B cell (primary cell): Measurements from ENCODE around the gene PGPEP1. TPM values are rescaled to one million over a fixed set of nuclear protein-coding genes. Genes with fewer than 3 reads are reported as not detected.
A peak's percentile ranks its signal among the peaks of the same experiment; 100 is the strongest.

Experiments
- ATAC-seq: fragments of 200-7000 bp; cut with Tn5 transposase; one replicate; pipeline ENCODE4 v1.10.0; 2021; ENCODE audit warnings: low read depth, mild to moderate bottlenecking, moderate number of reproducible peaks, moderate library complexity
- CTCF ChIA-PET: fragments of 350-600 bp; sonication (Branson Sonifier 250); formaldehyde crosslinking; loops from one replicate; lab custom pipeline; 2021; ENCODE audit warnings: antibody characterized with exemption, inconsistent platforms; lab: Charles Lee
- POLR2A ChIA-PET: fragments of 350-600 bp; sonication (Branson Sonifier 250); formaldehyde crosslinking; loops from one replicate; lab custom pipeline; 2021; ENCODE audit warnings: antibody characterized with exemption; lab: Charles Lee
- DNase-seq: peaks from one replicate; pipeline ENCODE4 v3.0.0; 2013
- H2AFZ ChIP-seq: 2 replicates; pipeline ENCODE4 v1.6.1; 2012; ENCODE audit warnings: mild to moderate bottlenecking, low read depth, low read length; ENCODE audit not compliant: insufficient read depth, poor library complexity, severe bottlenecking
- H3K27ac ChIP-seq, 2 donors: 1 replicate in 1 of 2; 2 replicates in 1 of 2; pipeline ENCODE4 v1.5.1; 2012 to 2013; ENCODE audit warnings: low read length in 2 of 2, mild to moderate bottlenecking in 2 of 2, moderate library complexity in 1 of 2
- H3K27me3 ChIP-seq, 4 experiments: fragments of 200-600 bp in 1 of 4; sonication (generic) in 1 of 4; replicated peaks in 1 of 4; 1 replicate in 2 of 4; 2 replicates in 2 of 4; pipeline versions ENCODE4 v1.6.1 to v1.7.0; 2013 to 2016; ENCODE audit warnings: low read length in 3 of 4, mild to moderate bottlenecking in 2 of 4, mixed read lengths in 1 of 4, moderate library complexity in 1 of 4; ENCODE audit not compliant: insufficient read depth in 4 of 4, control insufficient read depth in 3 of 4; ENCODE audit errors: control extremely low read depth in 1 of 4
- H3K36me3 ChIP-seq, 2 experiments: replicated peaks in 1 of 2; 1 replicate in 1 of 2; 2 replicates in 1 of 2; pipeline versions ENCODE4 v1.6.1 to v1.7.1; 2013; ENCODE audit warnings: low read length in 1 of 2; ENCODE audit not compliant: insufficient read depth in 2 of 2, control insufficient read depth in 1 of 2; ENCODE audit errors: control extremely low read depth in 1 of 2, extremely low read depth in 1 of 2
- H3K4me1 ChIP-seq, 2 donors: fragments of 200-600 bp in 1 of 2; sonication (generic) in 1 of 2; 1 replicate in 1 of 2; 2 replicates in 1 of 2; pipeline versions ENCODE4 v1.5.1 to v1.6.1; 2013 to 2017; ENCODE audit warnings: low read length in 2 of 2; ENCODE audit not compliant: control insufficient read depth in 2 of 2, insufficient read depth in 2 of 2
- H3K4me2 ChIP-seq: replicated peaks from 2 replicates; pipeline ENCODE3; 2012; ENCODE audit warnings: mild to moderate bottlenecking, low read depth, low read length; ENCODE audit not compliant: poor library complexity, severe bottlenecking
- H3K4me3 ChIP-seq, 5 experiments: fragments of 200-600 bp in 1 of 5; sonication (generic) in 1 of 5; 1 replicate in 3 of 5; 2 replicates in 2 of 5; pipeline versions ENCODE4 v1.5.1 to v1.7.0; 2011 to 2016; ENCODE audit warnings: low read length in 4 of 5, mild to moderate bottlenecking in 4 of 5, low read depth in 2 of 5, control low read depth in 1 of 5, moderate library complexity in 1 of 5; ENCODE audit not compliant: insufficient read depth in 1 of 5; ENCODE audit errors: control extremely low read depth in 1 of 5, extremely low read depth in 1 of 5
- H3K79me2 ChIP-seq: fragments of 200-600 bp; sonication (generic); one replicate; pipeline ENCODE4 v1.6.0; 2016; ENCODE audit warnings: low read length; ENCODE audit not compliant: control insufficient read depth, insufficient read depth
- H3K9ac ChIP-seq: fragments of 200-600 bp; sonication (generic); 2 replicates; pipeline ENCODE4 v1.6.1; 2017; ENCODE audit warnings: mild to moderate bottlenecking, low read length, moderate library complexity
- H3K9me3 ChIP-seq, 3 donors: one replicate each; pipeline versions ENCODE4 v1.6.1 to v1.7.1; 2013; ENCODE audit warnings: low read length in 2 of 3; ENCODE audit not compliant: control insufficient read depth in 2 of 3, insufficient read depth in 1 of 3; ENCODE audit errors: control extremely low read depth in 1 of 3
- H4K20me1 ChIP-seq: 2 replicates; pipeline ENCODE4 v1.6.0; 2012; ENCODE audit warnings: mild to moderate bottlenecking, low read length; ENCODE audit not compliant: insufficient read depth, control insufficient read depth, poor library complexity, severe bottlenecking
- H3K27ac Mint-ChIP-seq: one replicate; pipeline ENCODE4 v1.8.0; 2021; ENCODE audit warnings: mixed read lengths
- H3K27me3 Mint-ChIP-seq: one replicate; pipeline ENCODE4 v1.8.0; 2021; ENCODE audit warnings: mixed read lengths
- H3K4me1 Mint-ChIP-seq: one replicate; pipeline ENCODE4 v1.8.0; 2021; ENCODE audit warnings: mixed read lengths
- H3K4me3 Mint-ChIP-seq: one replicate; pipeline ENCODE4 v1.8.0; 2021; ENCODE audit warnings: mixed read lengths
- H3K9me3 Mint-ChIP-seq: one replicate; pipeline ENCODE4 v1.8.0; 2022; ENCODE audit warnings: mixed read lengths; ENCODE audit not compliant: insufficient read depth
- EZH2 ChIP-seq: IDR thresholded peaks from 2 replicates; pipeline ENCODE4 v1.6.1; 2012; ENCODE audit warnings: borderline replicate concordance, low read depth, mild to moderate bottlenecking, moderate library complexity, low read length; ENCODE audit not compliant: insufficient read depth, poor library complexity, severe bottlenecking
- whole genome bisulfite sequencing: methylation state at CpG from one replicate; pipeline ENCODE4 v1.1.5; 2013; ENCODE audit warnings: missing lambda C conversion rate; ENCODE audit not compliant: insufficient coverage; 5-methylcytosine and 5-hydroxymethylcytosine counted together
- intact Hi-C: fragments of 100-400 bp; cut with micrococcal nuclease; formaldehyde crosslinking; loops from one replicate; pipeline ENCODE4 v1.10.0; 2022
- polyA plus RNA-seq: library from polyadenylated mRNA; depleted of rRNA; stranded (reverse); fragments of >200 nt; gene quantifications from 2 replicates; pipeline ENCODE4 v1.2.3, GENCODE V29; 2012
- total RNA-seq, 2 donors: library from RNA; stranded (reverse); fragments of 120-200 nt in 1 of 2; gene quantifications; 1 replicate in 1 of 2; 2 replicates in 1 of 2; pipeline versions ENCODE4 v1.2.3 to v1.2.4, GENCODE V29; 2013 to 2022
- TF ChIP-seq, protein P1 (sequence below): fragments of 200-600 bp; IDR thresholded peaks from one replicate; pipeline ENCODE4 v1.8.0; 2022; ENCODE audit warnings: antibody characterized with exemption, mild to moderate bottlenecking

PGPEP1 gene
- total and polyA plus RNA-seq, 2 donors (not counting 1 experiment from before 2014, with no cell fraction given) = 17.6 to 20.9 TPM

DNA sequence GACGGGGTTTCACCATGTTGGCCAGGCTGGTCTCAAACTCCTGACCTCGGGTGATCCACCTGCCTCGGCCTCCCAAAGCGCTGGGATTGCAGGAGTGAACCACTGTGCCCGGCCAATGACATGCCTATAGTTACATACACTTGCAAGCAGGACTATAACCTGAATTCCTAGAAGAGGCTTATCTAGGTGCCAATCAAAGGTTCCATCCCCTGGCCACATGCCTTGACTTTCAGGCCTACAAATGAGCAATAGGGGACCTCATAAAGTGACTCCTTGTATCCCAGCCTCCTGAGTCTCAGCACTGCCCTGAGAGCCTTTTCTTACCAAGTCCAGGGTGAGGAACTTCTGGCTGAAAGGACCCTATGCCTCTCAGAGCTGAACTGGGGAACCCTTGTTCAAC, 13.6 kb upstream of the PGPEP1 start:
- POLR2A ChIA-PET = interaction anchor here (0.7 to 1.3 kb wide), 5 partner anchors 45 to 109 kb away, joined by 3 to 7 read pairs (median 5); partner anchors contain the start of gene JUND
- Histone ChIP-seq H3K4me2 (no peak overlapping the region), H3K4me3 (no peak overlapping the region), H3K79me2 (peaks cover 16% of the 10 kb centered on the region), H3K9ac (no peak overlapping the region), H3K9me3 (peaks cover 0 to 3% (median 0%) of the 10 kb centered on the region in 3 donors), H3K36me3 (no peaks in the 10 kb centered on the region), H2AFZ (no peak overlapping the region), H3K4me1 (peaks cover 20 to 28% of the 10 kb centered on the region in 2 donors), H3K27me3 (peaks cover 0 to 3% (median 0%) of the 10 kb centered on the region in 4 experiments), H4K20me1 (no peaks in the 10 kb centered on the region), H3K27ac (no peak overlapping the region)
- ATAC-seq = no peak
- peaks cover 29% of the 10 kb centered on the region for H3K4me1 Mint-ChIP-seq
- TF ChIP-seq, protein P1, sequence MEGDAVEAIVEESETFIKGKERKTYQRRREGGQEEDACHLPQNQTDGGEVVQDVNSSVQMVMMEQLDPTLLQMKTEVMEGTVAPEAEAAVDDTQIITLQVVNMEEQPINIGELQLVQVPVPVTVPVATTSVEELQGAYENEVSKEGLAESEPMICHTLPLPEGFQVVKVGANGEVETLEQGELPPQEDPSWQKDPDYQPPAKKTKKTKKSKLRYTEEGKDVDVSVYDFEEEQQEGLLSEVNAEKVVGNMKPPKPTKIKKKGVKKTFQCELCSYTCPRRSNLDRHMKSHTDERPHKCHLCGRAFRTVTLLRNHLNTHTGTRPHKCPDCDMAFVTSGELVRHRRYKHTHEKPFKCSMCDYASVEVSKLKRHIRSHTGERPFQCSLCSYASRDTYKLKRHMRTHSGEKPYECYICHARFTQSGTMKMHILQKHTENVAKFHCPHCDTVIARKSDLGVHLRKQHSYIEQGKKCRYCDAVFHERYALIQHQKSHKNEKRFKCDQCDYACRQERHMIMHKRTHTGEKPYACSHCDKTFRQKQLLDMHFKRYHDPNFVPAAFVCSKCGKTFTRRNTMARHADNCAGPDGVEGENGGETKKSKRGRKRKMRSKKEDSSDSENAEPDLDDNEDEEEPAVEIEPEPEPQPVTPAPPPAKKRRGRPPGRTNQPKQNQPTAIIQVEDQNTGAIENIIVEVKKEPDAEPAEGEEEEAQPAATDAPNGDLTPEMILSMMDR = no peak
- TF ChIP-seq EZH2 = no peak
- no peaks in the 10 kb centered on the region for H3K27me3 Mint-ChIP-seq
- CTCF ChIA-PET = interaction anchor here (0.8 to 7.7 kb wide), 9 partner anchors 13 to 118 kb away, joined by 3 to 259 read pairs (median 9); partner anchors contain the start of gene JUND
- H3K4me3 Mint-ChIP-seq = no peak overlapping the region
- no peak for DNase-seq
- H3K9me3 Mint-ChIP-seq = no peaks in the 10 kb centered on the region
- H3K27ac Mint-ChIP-seq = no peak overlapping the region
- intact Hi-C loops = no loop called here
- WGBS = 93% methylated on average over 3 of the region's 5 CpGs

DNA sequence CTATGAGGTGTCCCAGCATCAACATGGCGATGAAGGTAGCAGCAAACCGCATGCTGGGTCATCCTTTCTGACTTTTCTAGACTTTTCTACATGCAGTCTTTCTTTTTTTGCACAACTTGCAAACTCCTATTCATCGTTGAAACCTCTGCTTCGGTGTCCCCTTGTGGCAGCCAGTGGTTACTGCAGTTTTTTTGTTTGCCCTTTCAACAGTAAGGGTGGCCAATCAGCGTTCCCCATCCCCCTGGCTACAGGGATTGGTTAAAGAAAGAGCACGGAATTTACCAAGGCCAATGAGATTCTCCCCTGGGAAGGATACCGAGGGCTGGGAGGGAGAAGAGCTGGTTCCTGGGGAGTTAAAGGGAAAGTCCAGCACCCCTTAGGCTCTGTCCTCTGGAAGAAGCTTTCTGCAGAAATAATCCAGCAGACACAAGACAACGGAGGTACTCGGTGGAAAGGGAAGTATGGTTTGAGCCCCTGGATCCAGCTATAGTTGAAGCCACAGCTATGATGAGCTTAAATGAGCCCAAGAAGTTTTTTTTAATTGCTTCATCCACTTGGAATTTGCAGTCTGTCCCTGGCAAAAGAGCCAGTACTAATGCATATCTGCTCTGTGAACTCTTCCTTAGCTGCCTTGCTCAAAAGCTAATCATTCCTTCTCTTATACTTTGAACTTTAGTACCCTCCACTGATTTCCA, 11.9 kb upstream of the PGPEP1 start:
- DNase-seq (peak; percentile 92), ATAC-seq (peak; percentile 98)
- Mint-ChIP-seq H3K9me3 (no peaks in the 10 kb centered on the region), H3K27me3 (no peaks in the 10 kb centered on the region), H3K4me1 (peaks cover 16% of the 10 kb centered on the region), H3K4me3 (peak overlapping the region; percentile 57), H3K27ac (no peak overlapping the region)
- H3K4me3 ChIP-seq = peak overlapping the region; percentile 16 to 62 (median 32)
- H3K9me3 ChIP-seq = no peaks in the 10 kb centered on the region
- H2AFZ ChIP-seq = peak overlapping the region; percentile 69
- H3K79me2 ChIP-seq = peaks cover 6% of the 10 kb centered on the region
- no peak overlapping the region for H3K27ac ChIP-seq
- intact Hi-C loops = loop anchor here (1.0 kb wide), 6 partner anchors 21 to 124 kb away; partner anchors contain the start of gene RAB3A
- peaks cover 0 to 7% (median 0%) of the 10 kb centered on the region in 4 experiments for H3K27me3 ChIP-seq
- H4K20me1 ChIP-seq = no peaks in the 10 kb centered on the region
- POLR2A ChIA-PET = interaction anchor here (0.6 to 3.9 kb wide), 5 partner anchors 21 to 75 kb away, joined by 3 to 69 read pairs (median 5); partner anchors contain the start of gene JUND
- WGBS = 0% methylated on average over 6 of the region's 9 CpGs
- peaks cover 11 to 15% of the 10 kb centered on the region in 2 donors for H3K4me1 ChIP-seq
- H3K9ac ChIP-seq = peak overlapping the region; percentile 45
- CTCF ChIA-PET = interaction anchor here (0.6 to 7.7 kb wide), 41 partner anchors 8 to 390 kb away, joined by 3 to 259 read pairs (median 5); partner anchors contain the start of genes JUND and SSBP4
- H3K4me2 ChIP-seq = peak overlapping the region; percentile 79
- no peak for TF ChIP-seq EZH2
- TF ChIP-seq, protein P1 = peak; percentile 87
- no peaks in the 10 kb centered on the region for H3K36me3 ChIP-seq
